ENCODE data around the gene CD34.
A peak's percentile ranks its signal among the peaks of the same experiment; 100 is the strongest.
"Not testable (repeated sequence)": the region's sequence is repeated elsewhere in the genome, so short reads cannot be mapped to it uniquely, and the experiment has no call there.

CD34 gene

DNA sequence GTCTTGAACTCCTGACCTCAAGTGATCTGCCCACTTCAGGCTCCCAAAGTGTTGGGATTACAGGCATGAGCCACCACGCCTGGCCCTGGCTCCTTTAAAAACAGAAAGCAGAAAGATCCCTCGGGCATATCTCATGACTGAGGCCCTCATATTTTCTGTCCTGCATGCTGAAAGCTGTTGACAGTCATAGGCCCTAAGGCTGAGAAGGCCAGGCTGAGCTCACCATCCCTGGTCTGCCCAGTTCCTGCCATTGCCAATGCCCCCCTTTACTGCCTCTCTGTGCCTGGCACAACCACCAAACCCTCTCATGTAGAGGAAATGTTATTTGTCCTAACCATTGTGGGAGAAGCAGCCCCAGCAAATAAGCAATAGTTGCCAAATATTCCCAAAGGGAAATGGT is 12.7 kb downstream of the CD34 start:
- DNase-seq (ENCODE audit: low spot score), result no peak

DNA sequence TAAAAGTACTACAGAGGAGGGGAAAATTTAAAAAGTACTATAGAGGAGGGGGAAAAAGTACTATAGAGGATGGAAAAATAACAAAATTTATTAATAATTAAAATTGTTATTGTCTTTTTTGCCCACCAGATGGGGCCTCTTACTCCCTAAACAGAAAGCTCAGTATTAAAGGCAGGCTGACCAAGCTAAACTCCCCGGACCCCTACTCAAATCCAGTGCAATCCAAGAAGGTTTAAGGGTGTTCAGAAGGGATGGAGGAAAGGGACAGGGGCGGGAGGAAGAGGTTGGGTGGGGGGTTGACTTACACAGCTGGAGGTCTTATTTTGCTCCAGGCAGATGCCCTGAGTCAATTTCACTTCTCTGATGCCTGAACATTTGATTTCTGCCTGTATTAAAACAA is 13.7 kb downstream of the CD34 start:
- DNase-seq (ENCODE audit: low spot score), result no peak

DNA sequence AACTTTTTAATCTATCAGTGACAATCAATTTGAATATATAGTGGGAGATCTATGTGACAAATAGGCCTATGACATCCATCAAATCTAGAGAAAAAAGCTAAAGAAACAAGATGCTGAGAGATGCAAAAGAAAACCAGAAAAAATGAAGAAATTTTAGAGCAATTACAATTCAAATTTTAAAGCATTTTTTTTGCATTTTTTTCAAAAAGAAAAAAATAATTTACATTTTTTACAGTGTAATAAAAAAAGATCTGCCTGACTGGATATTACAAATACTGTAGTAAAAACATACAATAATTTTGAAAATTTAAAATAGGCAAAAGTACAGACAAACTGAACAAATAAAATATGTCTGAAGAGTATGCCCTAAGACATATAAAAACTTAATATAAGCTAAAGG is 14.4 kb downstream of the CD34 start:
- DNase-seq (ENCODE audit: low spot score), result no peak

DNA sequence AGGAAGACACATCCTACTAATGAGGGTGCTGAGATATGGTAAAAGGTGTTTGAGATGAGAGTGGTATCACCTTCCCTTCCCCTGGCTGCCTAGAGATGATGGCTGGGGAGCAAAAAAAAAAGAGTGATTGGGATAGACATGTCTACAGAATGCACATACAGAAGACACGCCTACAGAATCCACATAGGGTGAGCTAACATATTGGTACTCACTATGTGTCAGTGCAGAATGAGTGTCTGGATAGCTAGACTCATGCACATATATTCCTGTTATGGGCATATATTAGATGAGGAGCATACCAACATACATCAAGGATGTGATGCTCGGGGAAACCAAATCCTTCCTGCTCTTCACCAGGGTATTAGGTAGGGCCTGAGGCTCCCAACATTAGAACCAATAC is 16.2 kb downstream of the CD34 start:
- DNase-seq (ENCODE audit: low spot score), result no peak

DNA sequence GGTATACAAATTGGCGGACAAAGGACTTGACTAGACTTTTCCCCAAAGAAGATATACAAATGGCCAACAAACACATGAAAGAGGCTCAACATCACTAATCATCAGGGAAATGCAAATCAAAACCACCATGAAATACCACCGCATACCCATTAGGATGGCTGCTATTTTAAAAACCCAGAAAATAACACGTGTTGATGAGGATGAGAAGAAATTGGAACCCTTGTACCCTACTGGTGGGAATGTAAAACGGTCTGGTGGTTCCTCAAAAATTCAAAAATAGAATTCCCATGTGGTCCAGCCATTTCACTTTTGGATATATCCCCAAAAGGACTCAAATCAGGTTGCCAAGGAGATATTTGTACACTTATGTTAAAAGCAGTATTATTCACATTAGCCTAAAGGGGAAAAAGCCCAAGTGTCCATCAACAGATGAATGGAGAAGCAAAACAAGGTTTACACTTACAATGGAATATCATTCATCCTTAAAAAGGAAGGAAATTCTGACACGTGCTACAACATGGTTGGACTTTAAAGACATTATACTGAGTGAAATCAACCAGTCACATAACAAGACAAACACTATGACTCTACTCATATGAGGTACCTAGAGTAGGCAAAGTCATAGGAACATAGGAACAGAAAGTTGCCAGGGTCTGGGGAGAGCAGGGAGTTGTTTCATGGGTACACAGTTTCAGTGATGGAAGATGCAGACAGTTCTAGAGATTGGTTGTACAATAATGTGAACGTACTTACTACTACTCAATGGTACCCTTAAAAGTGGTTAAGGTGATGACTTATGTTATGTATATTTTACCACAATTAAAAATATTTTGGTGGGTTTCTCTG is 17.0 kb downstream of the CD34 start:
- no peak for DNase-seq (ENCODE audit: low spot score)

DNA sequence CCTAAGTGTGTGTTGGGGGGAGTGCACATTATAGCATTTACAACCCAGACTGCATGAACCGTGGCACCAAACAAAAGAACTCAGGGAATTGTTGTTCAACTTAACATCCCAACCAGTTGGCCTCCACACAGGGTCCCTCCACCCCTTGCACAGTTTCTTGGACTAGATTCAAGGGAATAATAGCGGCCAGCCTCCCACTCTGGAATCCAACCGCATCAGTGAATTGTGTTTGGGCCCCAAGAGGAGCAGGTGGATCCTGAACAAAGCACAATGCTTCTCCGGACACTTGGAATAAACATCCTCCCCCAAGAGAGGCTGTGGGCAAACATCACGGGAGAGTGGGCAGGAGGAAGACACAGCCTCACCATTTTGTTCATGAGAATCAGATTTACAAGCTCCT is 18.2 kb downstream of the CD34 start:
- DNase-seq (ENCODE audit: low spot score), result no peak

DNA sequence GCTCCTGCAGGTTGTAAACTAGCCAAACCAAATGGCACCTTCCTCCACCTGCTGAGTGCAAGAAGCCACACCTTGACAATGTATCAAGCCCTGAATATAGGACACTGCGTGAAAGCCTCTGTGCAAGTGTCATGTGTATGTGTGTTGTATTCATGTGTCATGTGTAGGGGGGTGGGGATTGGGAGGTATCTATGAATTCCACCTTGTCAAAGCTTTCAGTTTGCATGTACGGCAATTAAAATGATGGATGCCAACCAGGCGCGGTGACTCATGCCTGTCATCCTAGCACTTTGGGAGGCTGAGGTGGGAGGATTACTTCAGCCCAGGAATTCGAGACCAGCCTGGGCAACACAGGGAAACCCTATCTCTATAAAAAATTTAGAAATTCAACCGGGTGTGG is 19.8 kb downstream of the CD34 start:
- no peak for DNase-seq (ENCODE audit: low spot score)

DNA sequence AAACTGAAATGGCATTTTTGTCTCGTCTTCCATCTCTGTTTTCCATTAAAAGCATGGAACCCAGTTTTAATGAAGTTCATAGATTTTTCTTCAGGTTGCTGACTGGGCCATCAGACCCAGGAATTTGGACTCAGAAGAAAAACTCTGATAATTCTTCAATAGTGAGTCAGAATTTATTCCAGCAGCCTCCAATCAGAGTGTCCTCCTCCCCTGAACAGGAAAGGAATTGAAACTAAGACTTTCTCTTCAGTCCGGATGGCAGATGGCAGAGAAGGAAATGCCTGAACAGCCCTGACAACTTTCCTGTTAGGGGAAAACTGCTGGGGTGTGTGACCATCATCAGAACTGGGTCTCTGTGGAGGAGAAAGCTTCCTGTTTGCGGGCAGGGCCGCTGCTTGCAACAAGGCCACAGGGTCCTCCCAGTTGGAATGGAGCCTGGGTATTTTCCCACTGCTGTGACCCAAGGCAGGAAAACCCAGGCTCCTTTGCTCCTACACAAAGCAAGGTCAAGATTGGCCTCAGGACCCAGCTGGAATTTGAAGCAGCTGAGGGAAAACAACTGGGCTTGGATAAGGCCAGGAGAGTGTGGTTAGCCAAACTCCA is 20.7 kb downstream of the CD34 start:
- no peak for DNase-seq (ENCODE audit: low spot score)

DNA sequence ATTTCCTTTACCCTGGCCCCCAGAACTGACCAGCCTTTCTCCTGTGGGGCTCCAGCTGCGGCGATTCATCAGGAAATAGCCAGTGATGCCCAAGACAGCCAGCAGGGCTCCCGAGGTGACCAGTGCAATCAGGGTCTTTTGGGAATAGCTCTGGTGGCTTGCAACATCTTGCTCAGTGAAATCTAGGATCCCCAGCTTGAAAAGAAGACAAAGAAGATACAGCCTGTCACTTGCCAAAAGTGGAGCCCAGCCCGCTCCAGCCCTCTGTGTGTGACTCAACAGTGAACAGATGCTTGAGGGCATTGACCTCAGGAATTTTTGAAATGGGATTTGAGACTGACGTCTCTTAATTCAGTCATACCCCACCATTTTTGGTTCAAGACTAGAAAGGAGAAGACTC is 22.3 kb downstream of the CD34 start:
- DNase-seq (ENCODE audit: low spot score), result no peak

DNA sequence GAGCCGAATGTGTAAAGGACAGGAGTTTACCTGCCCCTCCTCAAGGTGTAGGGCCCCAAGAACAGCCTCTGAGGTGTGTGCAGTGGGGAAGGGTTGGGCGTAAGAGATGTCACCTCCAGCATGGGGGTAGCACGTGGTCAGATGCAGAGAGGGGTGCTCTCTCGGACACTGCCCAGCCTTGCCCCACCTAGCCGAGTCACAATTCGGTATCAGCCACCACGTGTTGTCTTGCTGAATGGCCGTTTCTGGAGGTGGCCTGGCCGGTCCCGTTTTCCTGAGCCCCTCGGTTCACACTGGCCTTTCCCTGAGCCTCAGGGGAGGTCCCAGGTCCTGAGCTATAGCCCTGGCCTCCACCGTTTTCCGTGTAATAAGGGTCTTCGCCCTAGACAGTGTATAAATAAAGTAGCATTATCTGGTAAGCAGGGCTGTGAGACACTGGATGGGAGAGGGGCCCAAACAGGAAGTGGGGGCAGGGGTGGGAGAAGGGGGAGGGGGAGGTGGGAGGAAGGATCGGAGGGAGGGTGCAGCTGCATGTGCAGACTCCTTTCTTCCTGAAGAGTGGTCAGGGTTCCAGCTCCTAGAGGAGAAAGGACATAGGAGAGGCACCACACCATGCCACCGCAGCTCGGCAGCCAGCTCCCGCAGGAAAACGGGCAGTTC is 23.3 kb downstream of the CD34 start:
- DNase-seq (ENCODE audit: low spot score), result no peak

DNA sequence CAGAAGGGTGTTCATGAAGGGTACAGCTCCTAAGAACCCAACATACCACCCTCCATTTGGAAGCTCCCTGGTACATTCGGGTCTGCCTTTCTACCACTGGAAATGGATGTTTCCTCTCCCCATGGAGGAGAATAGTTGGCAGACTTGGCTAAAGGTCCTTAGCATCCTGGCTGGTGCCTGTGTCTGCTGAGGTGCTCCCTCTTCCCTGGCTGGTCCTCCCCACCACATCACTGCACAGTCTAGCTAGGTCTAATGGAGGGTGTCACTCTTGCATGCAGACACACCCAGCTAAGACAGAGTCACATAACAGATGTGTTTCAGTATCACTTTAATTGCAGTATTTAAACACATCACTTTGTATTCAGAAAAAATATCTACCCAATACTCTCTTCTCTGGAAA is 24.7 kb downstream of the CD34 start:
- DNase-seq (ENCODE audit: low spot score), result no peak

DNA sequence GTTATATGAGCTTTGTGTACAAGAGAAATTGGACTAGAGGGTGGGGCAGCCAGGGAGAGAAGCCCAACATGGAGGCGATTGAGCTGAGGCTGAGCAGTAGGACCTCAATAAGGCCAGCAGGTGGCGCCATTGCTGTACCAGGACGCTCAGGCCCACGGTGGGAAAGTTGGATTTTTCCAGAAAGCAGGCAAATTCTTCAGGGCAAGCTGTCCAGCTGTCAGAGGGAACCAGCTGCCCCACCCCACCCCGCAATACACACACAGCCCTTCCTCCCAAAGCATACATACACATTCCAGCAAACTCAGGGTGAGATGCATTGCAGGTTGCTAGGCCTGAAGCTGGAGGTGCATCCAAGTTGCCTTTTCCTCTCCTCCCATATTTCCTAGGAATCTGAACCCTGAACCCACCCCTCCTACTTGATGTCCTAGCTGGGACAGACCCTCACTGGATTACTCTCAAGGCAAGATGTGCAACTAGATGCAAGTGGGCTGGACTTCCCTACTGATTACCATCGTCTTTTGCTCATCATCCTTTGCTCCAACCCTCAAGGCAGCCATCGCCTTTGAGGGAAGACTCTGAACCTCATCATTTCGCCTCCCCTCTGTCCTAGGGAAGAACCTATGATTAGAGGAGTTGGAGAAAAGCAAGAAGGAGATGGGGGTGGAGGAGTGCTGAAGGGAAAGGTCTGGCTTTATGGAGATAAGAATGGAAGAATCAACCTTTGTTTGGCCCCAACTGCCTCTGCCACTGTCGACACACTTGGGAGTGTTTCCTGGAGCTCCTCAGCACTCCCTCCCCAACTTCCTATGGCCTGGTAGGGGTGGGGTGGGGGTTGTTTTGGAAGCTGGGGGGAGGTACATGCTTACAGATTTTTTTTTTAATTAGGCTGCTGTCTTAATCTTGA is 25.5 kb downstream of the CD34 start:
- DNase-seq (ENCODE audit: low spot score), result peak; percentile 74

DNA sequence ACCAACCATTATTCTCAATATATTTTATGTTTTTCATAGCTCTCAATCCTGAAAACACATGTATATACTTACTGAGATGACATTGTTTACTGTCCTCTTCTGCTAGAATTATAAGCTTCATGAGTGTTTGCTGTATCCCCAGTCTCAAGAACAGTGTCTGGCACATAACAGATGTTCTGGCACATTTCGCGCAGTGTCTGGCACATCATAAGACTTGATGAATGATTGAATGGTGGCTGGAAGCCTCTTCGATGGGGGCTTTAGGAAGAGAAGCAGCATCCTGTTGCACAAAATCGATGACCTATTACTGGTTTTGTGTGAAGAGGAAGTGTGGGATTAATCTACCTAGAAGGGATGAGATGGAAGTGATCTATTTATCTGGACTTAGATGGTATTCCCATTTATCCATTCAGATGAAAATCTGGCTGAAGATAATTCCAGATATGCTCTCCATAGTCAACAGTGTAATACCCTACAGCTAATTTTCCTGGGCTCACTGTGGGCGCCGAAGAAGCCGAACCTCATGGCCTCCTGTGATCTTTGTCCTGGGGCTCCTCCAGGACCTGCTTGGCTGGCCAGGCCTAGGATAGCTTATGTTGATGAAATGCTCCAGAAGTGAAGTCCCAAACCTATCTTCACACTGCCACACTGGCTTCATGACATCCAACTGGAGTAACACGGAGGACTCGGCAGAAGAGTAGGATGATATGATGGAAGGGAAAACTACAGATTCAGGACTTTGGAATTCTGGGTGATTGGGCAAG is 26.5 kb downstream of the CD34 start:
- no peak for DNase-seq (ENCODE audit: low spot score)

DNA sequence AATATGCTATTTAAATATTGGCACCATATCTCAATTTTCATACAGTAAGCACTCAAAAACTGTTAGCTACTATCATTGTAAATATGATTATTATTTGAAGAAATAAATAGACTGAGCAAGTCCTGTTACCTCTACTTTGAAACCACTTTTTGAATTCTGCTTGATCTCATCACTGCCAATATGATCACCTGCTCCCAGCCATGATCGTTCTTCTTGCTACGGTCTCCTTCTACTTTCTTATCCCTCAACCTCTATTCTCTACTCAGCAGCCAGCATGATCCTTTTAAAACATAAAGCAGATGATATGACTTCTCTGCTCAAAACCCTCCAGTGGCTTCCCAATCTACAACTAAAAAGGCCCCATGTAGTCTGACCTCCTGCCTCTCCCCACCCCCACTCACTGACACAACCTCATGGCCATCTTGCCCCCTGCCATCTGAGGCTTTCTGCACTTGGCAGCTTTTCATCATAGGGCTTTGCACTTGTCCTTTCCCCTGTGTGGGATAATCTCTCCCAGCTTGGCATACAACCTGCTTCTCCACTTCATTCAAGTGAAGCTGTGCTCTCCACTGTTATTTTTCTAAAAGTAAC is 27.2 kb downstream of the CD34 start:
- no peak for DNase-seq (ENCODE audit: low spot score)

DNA sequence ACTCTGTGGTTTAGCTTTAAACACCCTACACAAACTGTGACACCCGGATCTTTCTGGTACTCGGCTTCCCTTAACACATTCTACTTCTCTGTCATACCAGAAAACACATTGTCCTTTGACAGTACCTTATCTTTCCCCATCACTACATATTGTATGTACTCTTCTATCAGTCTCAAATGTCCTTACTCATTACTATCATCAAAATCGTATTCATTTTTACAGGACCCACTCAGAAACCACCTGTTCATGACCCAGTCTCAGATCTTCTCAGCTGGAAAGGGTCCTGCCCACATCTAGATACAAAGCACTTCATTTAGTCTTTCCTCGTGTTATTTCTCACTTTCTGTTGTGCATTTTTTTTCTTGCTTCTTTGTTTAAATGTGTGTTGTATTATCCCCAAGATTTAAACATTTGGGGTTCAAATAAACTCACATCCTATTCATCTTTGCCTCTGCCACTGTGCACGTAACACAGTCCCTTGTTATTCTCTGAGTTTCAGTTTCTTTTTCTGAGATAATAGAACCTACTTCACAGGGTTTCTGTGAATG is 27.7 kb downstream of the CD34 start:
- peak; percentile 35 for DNase-seq (ENCODE audit: low spot score)

DNA sequence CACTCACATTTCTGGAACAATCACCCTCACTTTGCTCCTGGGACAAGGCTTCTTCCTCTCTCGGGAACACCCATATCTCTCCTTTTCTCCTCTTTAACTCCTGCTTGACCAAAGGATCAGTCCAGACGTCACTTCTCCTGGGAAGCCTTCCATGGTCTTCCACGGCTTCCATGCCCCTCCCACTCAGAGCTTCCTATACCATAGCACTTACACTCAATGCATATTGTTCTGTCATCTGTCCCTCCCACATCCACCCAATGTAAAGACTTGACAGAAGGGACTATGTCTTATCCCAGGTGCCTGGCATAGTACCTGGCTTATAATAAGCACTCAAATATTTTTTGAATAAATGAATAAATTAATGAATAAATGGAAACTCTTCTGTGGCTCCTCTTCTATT is 28.2 kb downstream of the CD34 start:
- DNase-seq (ENCODE audit: low spot score), result no peak

DNA sequence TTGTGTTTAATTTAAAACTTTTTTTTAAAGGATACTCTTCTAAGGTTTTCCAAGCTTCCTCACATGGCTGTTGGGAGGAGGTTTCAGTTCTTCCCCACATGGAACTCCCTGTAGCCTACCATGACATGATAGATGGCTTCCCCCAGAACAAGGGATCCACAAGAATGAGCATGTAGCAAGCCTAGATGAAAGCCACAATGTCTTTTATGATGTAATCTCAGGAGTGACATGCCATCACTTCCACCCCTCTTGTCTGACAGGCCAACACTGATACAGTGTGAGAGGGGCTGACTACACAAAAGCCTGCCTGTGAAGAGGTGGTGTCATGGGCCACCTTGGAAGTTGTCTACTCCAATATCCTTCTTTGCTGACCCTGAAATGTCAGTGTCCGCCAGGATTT is 32.0 kb downstream of the CD34 start:
- no peak for DNase-seq (ENCODE audit: low spot score)

DNA sequence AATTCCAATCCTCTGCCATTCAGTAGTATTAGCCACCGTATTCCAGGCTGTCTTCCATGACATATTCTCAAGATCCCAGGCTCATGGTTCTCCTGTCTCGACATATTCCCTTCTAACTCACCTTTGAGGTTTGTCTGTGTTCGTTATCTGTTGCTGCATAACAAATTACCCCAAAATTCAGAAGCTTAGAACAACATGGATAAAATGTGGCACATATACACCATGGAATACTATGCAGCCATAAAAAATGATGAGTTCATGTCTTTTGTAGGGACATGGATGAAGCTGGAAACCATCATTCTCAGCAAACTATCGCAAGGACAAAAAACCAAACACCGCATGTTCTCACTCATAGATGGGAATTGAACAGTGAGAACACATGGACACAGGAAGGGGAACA is 33.0 kb downstream of the CD34 start:
- not testable (repeated sequence) for DNase-seq (ENCODE audit: low spot score)

DNA sequence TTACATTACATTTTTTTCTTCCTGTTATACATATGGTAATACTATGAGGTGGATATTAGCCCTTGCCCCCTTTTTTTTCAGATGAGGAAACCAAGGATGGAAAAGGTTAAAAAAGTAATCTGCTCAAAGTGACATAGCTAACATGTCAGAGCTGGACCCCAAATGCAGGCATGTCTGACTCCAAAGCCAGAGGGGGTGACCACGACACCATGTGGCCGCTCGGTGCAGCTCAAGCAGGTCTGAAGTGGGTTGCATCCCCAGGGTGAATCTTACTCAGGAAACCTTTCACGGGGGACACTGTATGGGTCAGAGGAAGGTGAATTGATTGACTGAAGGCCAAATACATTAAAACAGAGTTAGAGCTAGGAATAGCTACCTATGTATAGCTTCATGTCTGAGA is 34.8 kb downstream of the CD34 start:
- no peak for DNase-seq (ENCODE audit: low spot score)

DNA sequence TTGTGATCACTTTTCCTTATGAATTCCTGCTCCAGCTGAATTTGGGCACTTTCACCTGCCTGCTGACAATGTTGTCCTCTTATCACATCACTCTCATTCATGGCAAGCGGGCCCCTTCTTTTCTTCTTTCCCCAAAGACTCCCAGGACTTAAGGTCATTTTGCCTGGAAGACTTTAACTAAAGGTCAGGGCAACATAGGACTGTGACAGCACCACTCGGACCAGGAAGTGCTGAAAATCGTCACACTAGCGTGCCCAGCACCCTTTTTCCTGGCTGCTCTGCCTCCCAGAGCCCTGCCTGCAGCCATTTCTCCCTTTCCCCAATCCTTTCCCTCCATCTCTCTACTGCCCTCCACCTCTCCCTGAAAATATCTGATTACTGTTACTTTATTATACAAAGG is 35.4 kb downstream of the CD34 start:
- DNase-seq (ENCODE audit: low spot score), result no peak

Data from activated CD4-positive, alpha-beta T cell treated with anti-CD3 and anti-CD28 coated beads, Interleukin-2, Interleukin-4, amounts not matched to agents 100 ng/mL and 50 ng/mL, durations not matched to agents 16 hours and 8 hours (primary cell).